ENCODE measurements around the gene OCA2.

OCA2 gene

DNA sequence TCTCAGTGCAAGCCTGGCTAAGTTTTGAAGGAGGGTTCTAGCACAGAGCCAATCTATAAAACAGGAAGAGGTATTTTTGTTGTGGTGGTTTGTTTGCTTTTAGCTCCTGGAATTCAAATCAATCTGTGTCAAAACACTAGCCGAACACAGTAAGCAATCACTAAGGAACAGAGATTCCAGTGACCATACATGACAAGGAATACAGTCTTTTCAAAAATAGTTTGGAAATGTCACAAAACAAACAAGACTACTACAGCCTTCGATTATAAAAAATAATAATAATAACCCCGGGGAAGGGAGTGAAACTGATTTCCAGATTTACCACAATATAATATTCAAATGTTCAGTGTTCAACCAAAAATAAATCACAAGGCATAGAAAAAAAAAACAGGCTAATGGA, 166.5 kb downstream of the OCA2 start:
- TF ChIP-seq FOXP2 (optimal IDR thresholded peaks at IDR 0.05; ENCODE audit: borderline replicate concordance, extremely low read depth, extremely low read length, insufficient read depth), result no peak
- no peak for TF ChIP-seq SIN3A (IDR thresholded peaks at IDR 0.05; ENCODE audit: borderline replicate concordance, insufficient read depth, low read length)
- TF ChIP-seq TAF1 (IDR thresholded peaks at IDR 0.05; ENCODE audit: borderline replicate concordance, insufficient read depth, low read length), result no peak
- TF ChIP-seq, protein P1, sequence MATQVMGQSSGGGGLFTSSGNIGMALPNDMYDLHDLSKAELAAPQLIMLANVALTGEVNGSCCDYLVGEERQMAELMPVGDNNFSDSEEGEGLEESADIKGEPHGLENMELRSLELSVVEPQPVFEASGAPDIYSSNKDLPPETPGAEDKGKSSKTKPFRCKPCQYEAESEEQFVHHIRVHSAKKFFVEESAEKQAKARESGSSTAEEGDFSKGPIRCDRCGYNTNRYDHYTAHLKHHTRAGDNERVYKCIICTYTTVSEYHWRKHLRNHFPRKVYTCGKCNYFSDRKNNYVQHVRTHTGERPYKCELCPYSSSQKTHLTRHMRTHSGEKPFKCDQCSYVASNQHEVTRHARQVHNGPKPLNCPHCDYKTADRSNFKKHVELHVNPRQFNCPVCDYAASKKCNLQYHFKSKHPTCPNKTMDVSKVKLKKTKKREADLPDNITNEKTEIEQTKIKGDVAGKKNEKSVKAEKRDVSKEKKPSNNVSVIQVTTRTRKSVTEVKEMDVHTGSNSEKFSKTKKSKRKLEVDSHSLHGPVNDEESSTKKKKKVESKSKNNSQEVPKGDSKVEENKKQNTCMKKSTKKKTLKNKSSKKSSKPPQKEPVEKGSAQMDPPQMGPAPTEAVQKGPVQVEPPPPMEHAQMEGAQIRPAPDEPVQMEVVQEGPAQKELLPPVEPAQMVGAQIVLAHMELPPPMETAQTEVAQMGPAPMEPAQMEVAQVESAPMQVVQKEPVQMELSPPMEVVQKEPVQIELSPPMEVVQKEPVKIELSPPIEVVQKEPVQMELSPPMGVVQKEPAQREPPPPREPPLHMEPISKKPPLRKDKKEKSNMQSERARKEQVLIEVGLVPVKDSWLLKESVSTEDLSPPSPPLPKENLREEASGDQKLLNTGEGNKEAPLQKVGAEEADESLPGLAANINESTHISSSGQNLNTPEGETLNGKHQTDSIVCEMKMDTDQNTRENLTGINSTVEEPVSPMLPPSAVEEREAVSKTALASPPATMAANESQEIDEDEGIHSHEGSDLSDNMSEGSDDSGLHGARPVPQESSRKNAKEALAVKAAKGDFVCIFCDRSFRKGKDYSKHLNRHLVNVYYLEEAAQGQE (IDR thresholded peaks at IDR 0.05; ENCODE audit: insufficient read depth in 1 of 2, low read depth in 2 of 2, low read length in 2 of 2), result no peak
- no peak for TF ChIP-seq POLR2AphosphoS5 (IDR thresholded peaks at IDR 0.05; ENCODE audit: low read depth, low read length)

DNA sequence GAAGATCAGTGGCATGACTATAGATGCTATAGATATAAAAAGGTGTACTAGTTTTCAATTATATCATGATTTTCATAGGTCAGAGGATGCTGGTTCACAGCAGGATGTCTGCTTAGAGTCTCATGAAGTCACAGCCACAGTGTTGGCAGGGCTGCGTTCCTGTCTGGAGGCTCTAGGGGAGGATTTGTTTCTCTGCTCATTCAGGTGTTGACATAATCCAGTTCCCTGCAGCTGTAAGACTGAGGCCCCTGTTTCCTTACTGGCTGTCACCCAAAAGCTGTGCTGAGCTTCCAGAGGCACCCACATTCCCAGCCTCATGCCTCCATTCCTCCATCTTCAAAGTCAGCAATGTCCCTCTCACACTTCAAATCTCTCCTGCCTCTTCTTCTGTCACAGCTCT, 170.7 kb downstream of the OCA2 start:
- TF ChIP-seq SIN3A (IDR thresholded peaks at IDR 0.05; ENCODE audit: borderline replicate concordance, insufficient read depth, low read length) (no peak), TAF1 (IDR thresholded peaks at IDR 0.05; ENCODE audit: borderline replicate concordance, insufficient read depth, low read length) (no peak), FOXP2 (optimal IDR thresholded peaks at IDR 0.05; ENCODE audit: borderline replicate concordance, extremely low read depth, extremely low read length, insufficient read depth) (no peak)
- TF ChIP-seq, protein P1 (IDR thresholded peaks at IDR 0.05; ENCODE audit: insufficient read depth in 1 of 2, low read depth in 2 of 2, low read length in 2 of 2), result no peak

- TF ChIP-seq FOXP2 (optimal IDR thresholded peaks at IDR 0.05; ENCODE audit: borderline replicate concordance, extremely low read depth, extremely low read length, insufficient read depth) (no peak), TAF1 (IDR thresholded peaks at IDR 0.05; ENCODE audit: borderline replicate concordance, insufficient read depth, low read length) (no peak), POLR2AphosphoS5 (IDR thresholded peaks at IDR 0.05; ENCODE audit: low read depth, low read length) (no peak), SIN3A (IDR thresholded peaks at IDR 0.05; ENCODE audit: borderline replicate concordance, insufficient read depth, low read length) (no peak)
- TF ChIP-seq, protein P1 (IDR thresholded peaks at IDR 0.05; ENCODE audit: insufficient read depth in 1 of 2, low read depth in 2 of 2, low read length in 2 of 2), result no peak
Measured at GRCh38 chr15:27912283-27912682, 186.8 kb downstream of the OCA2 start.

DNA sequence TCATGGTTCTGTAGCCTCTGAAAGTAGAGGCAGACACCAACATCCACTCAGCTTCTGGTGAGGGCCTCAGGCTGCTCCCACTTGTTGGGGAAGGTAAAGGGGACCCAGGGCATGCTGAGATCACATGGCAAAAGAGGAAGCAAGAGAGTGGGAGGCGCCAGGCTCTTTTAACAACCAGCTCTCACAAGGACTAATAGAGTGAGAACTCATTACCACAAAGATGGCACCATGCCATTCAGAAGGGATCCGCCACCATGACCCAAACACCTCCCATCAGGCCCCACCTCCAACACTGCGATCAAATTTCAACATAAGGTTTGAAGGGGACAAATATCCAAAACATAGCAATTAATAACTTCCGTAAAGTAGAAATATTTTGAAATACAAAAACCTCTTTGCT, 192.3 kb downstream of the OCA2 start:
- TF ChIP-seq FOXP2 (optimal IDR thresholded peaks at IDR 0.05; ENCODE audit: borderline replicate concordance, extremely low read depth, extremely low read length, insufficient read depth), result no peak
- TF ChIP-seq POLR2AphosphoS5 (IDR thresholded peaks at IDR 0.05; ENCODE audit: low read depth, low read length), result no peak
- TF ChIP-seq, protein P1 (IDR thresholded peaks at IDR 0.05; ENCODE audit: insufficient read depth in 1 of 2, low read depth in 2 of 2, low read length in 2 of 2), result no peak
- TF ChIP-seq TAF1 (IDR thresholded peaks at IDR 0.05; ENCODE audit: borderline replicate concordance, insufficient read depth, low read length), result no peak
- no peak for TF ChIP-seq SIN3A (IDR thresholded peaks at IDR 0.05; ENCODE audit: borderline replicate concordance, insufficient read depth, low read length)

DNA sequence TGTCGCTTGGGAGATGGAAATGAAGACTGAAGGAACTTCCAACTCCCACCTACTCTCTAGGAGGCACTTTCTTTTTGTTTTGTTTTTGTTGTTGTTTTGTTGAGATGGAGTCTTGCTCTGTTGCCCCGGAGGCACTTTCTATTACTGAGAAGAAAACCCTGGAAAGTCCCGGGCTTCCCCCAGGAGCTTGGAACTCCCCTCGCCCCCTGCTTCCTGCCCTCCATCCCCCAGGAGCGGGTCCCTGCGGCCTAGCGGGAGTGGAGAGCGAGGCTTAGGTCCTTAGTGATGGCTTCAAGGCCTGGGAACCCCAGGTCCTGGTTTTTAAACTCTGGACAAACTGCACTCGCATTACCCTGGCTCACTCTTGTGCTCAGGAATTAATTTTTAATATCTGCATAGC, 195.7 kb downstream of the OCA2 start:
- no peak for TF ChIP-seq SIN3A (IDR thresholded peaks at IDR 0.05; ENCODE audit: borderline replicate concordance, insufficient read depth, low read length)
- TF ChIP-seq POLR2AphosphoS5 (IDR thresholded peaks at IDR 0.05; ENCODE audit: low read depth, low read length), result no peak
- no peak for TF ChIP-seq TAF1 (IDR thresholded peaks at IDR 0.05; ENCODE audit: borderline replicate concordance, insufficient read depth, low read length)
- TF ChIP-seq FOXP2 (optimal IDR thresholded peaks at IDR 0.05; ENCODE audit: borderline replicate concordance, extremely low read depth, extremely low read length, insufficient read depth), result no peak

Measured in PFSK-1 (cell line).